GM19467 (cell line): ENCODE data around the gene STPG2.

Experiments
- ATAC-seq: cut with Tn5 transposase; IDR thresholded peaks from one replicate; pipeline ENCODE4 v1.9.1; 2021; ENCODE audit warnings: mild to moderate bottlenecking, moderate library complexity; ENCODE audit not compliant: unreplicated experiment

Gene STPG2

GRCh38 chr4:97525236-97525635 is 618.0 kb downstream of the STPG2 start:
- ATAC-seq, result no peak

DNA sequence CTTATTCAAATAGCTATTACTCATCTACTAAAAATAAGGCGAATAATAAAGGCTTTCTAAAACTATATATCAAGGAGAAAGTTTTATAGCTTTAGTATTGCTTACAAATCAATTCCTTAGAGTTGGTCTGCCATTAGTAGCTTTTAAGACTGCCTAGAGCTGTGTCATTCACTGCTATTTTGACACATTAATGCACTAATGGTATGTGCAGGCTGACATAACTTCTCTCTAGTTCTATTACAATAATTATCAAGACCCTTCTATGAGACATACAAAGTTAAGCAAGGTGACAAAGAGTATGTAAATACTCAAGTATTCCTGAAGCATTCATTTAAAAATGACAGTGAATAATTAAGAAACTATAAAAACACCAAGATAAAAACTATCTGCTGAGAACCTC is 625.3 kb downstream of the STPG2 start:
- no peak for ATAC-seq

DNA sequence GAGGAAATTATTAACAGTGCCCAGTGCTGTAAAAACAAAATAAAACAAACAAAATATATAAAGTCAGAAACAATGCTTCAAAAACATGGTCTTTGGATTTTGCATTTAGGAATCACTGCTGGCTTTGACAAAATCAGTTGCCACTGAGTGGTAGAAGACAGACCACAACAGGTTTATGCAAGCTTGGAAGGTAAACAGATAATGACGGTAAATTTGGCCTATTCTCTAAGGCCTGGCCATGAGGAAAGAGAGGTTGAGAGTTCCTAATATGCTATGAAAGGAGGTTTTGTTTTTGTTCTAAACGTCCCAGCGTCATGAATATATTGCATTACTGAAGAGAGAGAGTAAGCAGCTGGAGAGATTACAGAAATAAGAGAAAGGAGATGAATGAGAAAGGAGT is 629.4 kb downstream of the STPG2 start:
- ATAC-seq, result no peak
